K562 (cell line): ENCODE measurements around the gene EVI5L. TPM values are rescaled to one million over a fixed set of nuclear protein-coding genes. Genes with fewer than 3 reads are reported as not detected.

ENCODE experiments used
- CBFA2T2 ChIP-seq: fragments of 450-650 bp; conservative IDR thresholded peaks from 2 replicates; pipeline ENCODE4 v1.6.1; 2017; ENCODE audit warnings: mild to moderate bottlenecking
- CBFB ChIP-seq: sonication (generic); formaldehyde crosslinking; IDR thresholded peaks from 2 replicates; pipeline ENCODE4 v1.4.0; 2020; ENCODE audit warnings: mild to moderate bottlenecking, missing genetic modification reagents
- CBX8 ChIP-seq: fragments of 200-600 bp; sonication (generic); IDR thresholded peaks from 2 replicates; pipeline ENCODE4 v1.6.1; 2012; ENCODE audit warnings: borderline replicate concordance, mixed run types, low read depth, mild to moderate bottlenecking, moderate library complexity, mixed read lengths, low read length, control low read depth, inconsistent platforms; ENCODE audit not compliant: poor library complexity, severe bottlenecking; ENCODE audit errors: extremely low read depth
- CCNT2 ChIP-seq: IDR thresholded peaks from 2 replicates; pipeline ENCODE4 v1.6.1; 2011; ENCODE audit warnings: borderline replicate concordance, low read depth, mild to moderate bottlenecking, moderate library complexity, mixed read lengths, low read length; ENCODE audit not compliant: insufficient read length; ENCODE audit errors: extremely low read depth
- DIDO1 ChIP-seq: fragments of 450-650 bp; IDR thresholded peaks from 2 replicates; pipeline ENCODE4 v1.6.1; 2016; ENCODE audit warnings: low read depth, missing biosample characterization, missing genetic modification characterization
- ELK3 ChIP-seq: fragments of 450-650 bp; formaldehyde crosslinking; IDR thresholded peaks from 2 replicates; pipeline ENCODE4 v1.4.0; 2020; ENCODE audit warnings: mild to moderate bottlenecking
- FOSL1 ChIP-seq: fragments of 200-800 bp; sonication (Bioruptor generic); conservative IDR thresholded peaks from 2 replicates; pipeline ENCODE4 v1.6.1; 2016; ENCODE audit warnings: missing genetic modification characterization, missing compliant biosample characterization
- GATAD2A ChIP-seq: fragments of 450-650 bp; IDR thresholded peaks from 2 replicates; pipeline ENCODE4 v1.6.1; 2017
- KDM1A ChIP-seq, 2 experiments: fragments of 450-650 bp; IDR thresholded peaks; 2 replicates each; pipeline ENCODE4 v1.6.1; 2016; ENCODE audit warnings: mild to moderate bottlenecking in 2 of 2
- MAFF ChIP-seq: IDR thresholded peaks from 2 replicates; pipeline ENCODE4 v1.6.1; 2012; ENCODE audit warnings: low read length, improper control_type of control experiment
- NCOA6 ChIP-seq: fragments of 450-650 bp; IDR thresholded peaks from 2 replicates; pipeline ENCODE4 v1.6.1; 2017; ENCODE audit warnings: mild to moderate bottlenecking
- NCOR1 ChIP-seq: fragments of 450-650 bp; IDR thresholded peaks from 2 replicates; pipeline ENCODE4 v1.6.1; 2016; ENCODE audit warnings: mild to moderate bottlenecking, moderate library complexity
- NRF1 ChIP-seq, 2 experiments: fragments of 450-650 bp; IDR thresholded peaks in 1 of 2; conservative IDR thresholded peaks in 1 of 2; 2 replicates each; pipeline ENCODE4 v1.6.1; 2014; ENCODE audit warnings: mild to moderate bottlenecking in 2 of 2
- PRMT5 ChIP-seq: sonication (generic); formaldehyde crosslinking; IDR thresholded peaks from 2 replicates; pipeline ENCODE4 v1.5.0; 2020; ENCODE audit warnings: missing genetic modification reagents
- PTTG1 ChIP-seq: fragments of 450-650 bp; IDR thresholded peaks from 2 replicates; pipeline ENCODE4 v1.6.1; 2016; ENCODE audit warnings: low read depth, mild to moderate bottlenecking, missing genetic modification characterization, missing compliant biosample characterization
- PYGO2 ChIP-seq: fragments of 450-650 bp; IDR thresholded peaks from 2 replicates; pipeline ENCODE4 v1.6.1; 2016; ENCODE audit warnings: mild to moderate bottlenecking, missing genetic modification characterization, moderate library complexity, missing compliant biosample characterization
- TCF7 ChIP-seq: sonication (generic); IDR thresholded peaks from 2 replicates; pipeline ENCODE4 v1.6.1; 2016; ENCODE audit warnings: antibody characterized with exemption, borderline replicate concordance
- ZNF408 ChIP-seq: fragments of 250-450 bp; sonication (Bioruptor Pico); IDR thresholded peaks from 2 replicates; pipeline ENCODE4 v1.4.0; 2020; ENCODE audit warnings: low read depth, mild to moderate bottlenecking, moderate library complexity
- ZNF444 ChIP-seq: fragments of 250-450 bp; sonication (Bioruptor Pico); IDR thresholded peaks from 2 replicates; pipeline ENCODE4 v1.4.0; 2020; ENCODE audit warnings: mild to moderate bottlenecking, moderate library complexity
- ZZZ3 ChIP-seq: fragments of 450-650 bp; IDR thresholded peaks from 2 replicates; pipeline ENCODE4 v1.6.1; 2016; ENCODE audit warnings: antibody characterized with exemption, mild to moderate bottlenecking, moderate library complexity
- polyA plus RNA-seq, 8 experiments: library from polyadenylated mRNA; depleted of rRNA in 4 of 8; stranded (reverse) in 5 of 8; unstranded in 3 of 8; fragments of >200 nt; fragmentation: Nextera tagmentation in 2 of 8; fragmentation: Illumina TruSeq in 1 of 8; extraction: Ambion mirVana in 2 of 8; extraction: Trizol in 1 of 8; gene quantifications; 2 replicates each; pipeline versions ENCODE4 v1.2.1 to v1.2.3, GENCODE V29; 2011 to 2014; ENCODE audit warnings: inconsistent platforms in 1 of 8, missing spikeins in 1 of 8
- total RNA-seq, 7 experiments: library from RNA; depleted of rRNA in 6 of 7; stranded (reverse); fragments of >200 nt in 6 of 7; fragmentation: Illumina TruSeq in 2 of 7; extraction: Trizol in 2 of 7; gene quantifications; 2 replicates each; pipeline versions ENCODE4 v1.2.1 to v1.2.3, GENCODE V29; 2011 to 2021; ENCODE audit warnings: low replicate concordance in 1 of 7
- TF ChIP-seq, protein P1 (sequence below): sonication (generic); formaldehyde crosslinking; IDR thresholded peaks from 2 replicates; pipeline ENCODE4 v1.8.0; 2022; ENCODE audit warnings: mild to moderate bottlenecking, missing genetic modification reagents
- TF ChIP-seq, protein P2 (sequence below), 2 experiments: fragments of 150-350 bp in 1 of 2; IDR thresholded peaks; 2 replicates each; pipeline ENCODE4 v1.6.1; 2012 to 2016; ENCODE audit warnings: low read depth in 2 of 2, low read length in 2 of 2, mild to moderate bottlenecking in 1 of 2, moderate library complexity in 1 of 2
- TF ChIP-seq, protein P3 (sequence below): sonication (generic); formaldehyde crosslinking; IDR thresholded peaks from 2 replicates; pipeline ENCODE4 v1.9.0; 2022; ENCODE audit warnings: mild to moderate bottlenecking, missing genetic modification reagents

The EVI5L gene
- total and polyA plus RNA-seq, 9 of the 15 experiments (the other 6 are each of a cell fraction or from before 2014, with no cell fraction given), result 0.69 to 1.8 (median 1.2) TPM; not detected in 2

GRCh38 chr19:7903244-7904073 lies 73.4 kb downstream of the EVI5L start, which contains the start of gene MAP2K7 (continued):
- TF ChIP-seq, protein P1, sequence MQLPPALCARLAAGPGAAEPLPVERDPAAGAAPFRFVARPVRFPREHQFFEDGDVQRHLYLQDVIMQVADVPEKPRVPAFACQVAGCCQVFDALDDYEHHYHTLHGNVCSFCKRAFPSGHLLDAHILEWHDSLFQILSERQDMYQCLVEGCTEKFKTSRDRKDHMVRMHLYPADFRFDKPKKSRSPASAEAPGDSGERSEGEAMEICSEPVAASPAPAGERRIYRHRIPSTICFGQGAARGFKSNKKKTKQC (CRISPR knock-in tag), result peak; percentile 65; the same call in 1 of the 2 replicates
- TF ChIP-seq KDM1A (IDR thresholded peaks at IDR 0.05), result peak in 1 of 2 experiments; percentile 62; a peak in 1 of 4 replicates
- TF ChIP-seq ZNF444 (CRISPR knock-in tag), result peak; percentile 47; the same call in 1 of the 2 replicates
- no peak for TF ChIP-seq CBFB
- TF ChIP-seq NCOA6, result 0 out of 2 replicates have a peak, but pooled peaks have one; percentile 45
- TF ChIP-seq PTTG1, result no peak
- 0 out of 2 replicates have a peak, but pooled peaks have one; percentile 5 for TF ChIP-seq NCOR1
- TF ChIP-seq ELK3 (CRISPR knock-in tag), result no peak
- no peak for TF ChIP-seq PRMT5
- TF ChIP-seq MAFF, result no peak
- no peak for TF ChIP-seq CBX8
- peak; percentile 100 for TF ChIP-seq NRF1 (conservative IDR thresholded peaks at IDR 0.05 in 1 of 2, IDR thresholded peaks at IDR 0.05 in 1 of 2)
- 0 out of 2 replicates have a peak, but pooled peaks have one; percentile 30 for TF ChIP-seq FOSL1 (tag)
- TF ChIP-seq, protein P2, sequence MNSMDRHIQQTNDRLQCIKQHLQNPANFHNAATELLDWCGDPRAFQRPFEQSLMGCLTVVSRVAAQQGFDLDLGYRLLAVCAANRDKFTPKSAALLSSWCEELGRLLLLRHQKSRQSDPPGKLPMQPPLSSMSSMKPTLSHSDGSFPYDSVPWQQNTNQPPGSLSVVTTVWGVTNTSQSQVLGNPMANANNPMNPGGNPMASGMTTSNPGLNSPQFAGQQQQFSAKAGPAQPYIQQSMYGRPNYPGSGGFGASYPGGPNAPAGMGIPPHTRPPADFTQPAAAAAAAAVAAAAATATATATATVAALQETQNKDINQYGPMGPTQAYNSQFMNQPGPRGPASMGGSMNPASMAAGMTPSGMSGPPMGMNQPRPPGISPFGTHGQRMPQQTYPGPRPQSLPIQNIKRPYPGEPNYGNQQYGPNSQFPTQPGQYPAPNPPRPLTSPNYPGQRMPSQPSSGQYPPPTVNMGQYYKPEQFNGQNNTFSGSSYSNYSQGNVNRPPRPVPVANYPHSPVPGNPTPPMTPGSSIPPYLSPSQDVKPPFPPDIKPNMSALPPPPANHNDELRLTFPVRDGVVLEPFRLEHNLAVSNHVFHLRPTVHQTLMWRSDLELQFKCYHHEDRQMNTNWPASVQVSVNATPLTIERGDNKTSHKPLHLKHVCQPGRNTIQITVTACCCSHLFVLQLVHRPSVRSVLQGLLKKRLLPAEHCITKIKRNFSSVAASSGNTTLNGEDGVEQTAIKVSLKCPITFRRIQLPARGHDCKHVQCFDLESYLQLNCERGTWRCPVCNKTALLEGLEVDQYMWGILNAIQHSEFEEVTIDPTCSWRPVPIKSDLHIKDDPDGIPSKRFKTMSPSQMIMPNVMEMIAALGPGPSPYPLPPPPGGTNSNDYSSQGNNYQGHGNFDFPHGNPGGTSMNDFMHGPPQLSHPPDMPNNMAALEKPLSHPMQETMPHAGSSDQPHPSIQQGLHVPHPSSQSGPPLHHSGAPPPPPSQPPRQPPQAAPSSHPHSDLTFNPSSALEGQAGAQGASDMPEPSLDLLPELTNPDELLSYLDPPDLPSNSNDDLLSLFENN (IDR thresholded peaks at IDR 0.05; ENCODE audit: low read depth in 2 of 2, low read length in 2 of 2), result no peak
- no peak for TF ChIP-seq PYGO2 (tag)
- no peak for TF ChIP-seq GATAD2A
- TF ChIP-seq ZZZ3, result no peak
- TF ChIP-seq CBFA2T2, result no peak
- TF ChIP-seq, protein P3, sequence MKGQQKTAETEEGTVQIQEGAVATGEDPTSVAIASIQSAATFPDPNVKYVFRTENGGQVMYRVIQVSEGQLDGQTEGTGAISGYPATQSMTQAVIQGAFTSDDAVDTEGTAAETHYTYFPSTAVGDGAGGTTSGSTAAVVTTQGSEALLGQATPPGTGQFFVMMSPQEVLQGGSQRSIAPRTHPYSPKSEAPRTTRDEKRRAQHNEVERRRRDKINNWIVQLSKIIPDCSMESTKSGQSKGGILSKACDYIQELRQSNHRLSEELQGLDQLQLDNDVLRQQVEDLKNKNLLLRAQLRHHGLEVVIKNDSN (CRISPR knock-in tag), result peak; percentile 62; the same call in 1 of the 2 replicates
- no peak; the same call in 1 of the 2 replicates for TF ChIP-seq TCF7
- no peak for TF ChIP-seq DIDO1 (tag)
- peak; percentile 79 for TF ChIP-seq CCNT2
- no peak for TF ChIP-seq ZNF408
